Measurements from ENCODE around the gene CASKIN1.

Gene CASKIN1

GRCh38 chr16:2173916-2174315 lies 22.5 kb downstream of the CASKIN1 start:
- no peak for DNase-seq

DNA sequence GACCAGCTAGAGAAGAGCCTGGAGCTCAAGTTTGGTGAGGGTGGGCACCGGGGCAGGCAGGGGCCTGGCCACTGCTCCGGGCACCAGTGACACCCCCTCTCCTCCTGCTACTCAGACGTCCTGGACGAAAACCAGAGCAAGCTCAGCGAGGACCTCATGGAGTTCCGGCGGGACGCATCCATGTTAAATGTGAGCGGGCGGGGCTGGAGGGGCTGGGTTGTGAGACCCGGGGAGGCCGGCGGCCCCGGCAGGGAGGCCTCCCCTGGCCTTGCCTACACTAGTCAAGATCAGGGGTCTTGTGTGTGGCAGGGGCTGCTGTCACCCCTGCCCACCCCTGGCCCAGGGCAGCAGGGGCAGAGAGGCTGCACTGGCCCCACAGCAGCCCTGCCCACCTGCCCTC lies 23.0 kb downstream of the CASKIN1 start:
- DNase-seq, result no peak

GRCh38 chr16:2172688-2173335 lies 23.6 kb downstream of the CASKIN1 start:
- no peak for DNase-seq

DNA sequence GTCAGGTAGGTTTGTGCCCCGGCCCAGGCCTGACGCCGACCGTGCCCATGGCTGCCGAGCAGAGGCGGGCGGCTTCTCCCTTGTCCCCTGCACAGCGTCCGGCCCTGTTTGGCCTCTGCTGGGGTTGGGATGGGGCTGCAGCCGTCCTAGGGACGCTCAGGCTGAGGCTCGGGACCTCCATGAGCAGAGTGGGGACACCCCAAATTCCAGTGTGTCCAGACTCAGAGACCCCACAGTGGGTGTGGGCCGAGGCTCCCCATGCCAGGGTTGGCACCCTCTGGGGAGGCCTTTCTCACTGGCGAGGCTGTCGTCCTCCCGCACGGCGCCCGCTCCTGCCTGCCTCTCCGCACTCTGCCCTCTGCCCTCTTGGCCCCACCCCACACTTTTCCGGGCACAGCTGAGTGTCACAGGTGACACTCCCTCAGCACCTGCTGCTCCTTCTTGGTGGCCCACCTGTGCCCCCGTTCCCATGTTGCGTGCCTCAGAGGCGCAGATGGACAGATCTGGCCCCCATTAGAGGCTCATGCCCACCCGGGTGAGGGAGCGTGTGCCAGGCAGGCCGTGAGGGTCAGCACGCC lies 24.7 kb downstream of the CASKIN1 start:
- DNase-seq, result no peak

DNA sequence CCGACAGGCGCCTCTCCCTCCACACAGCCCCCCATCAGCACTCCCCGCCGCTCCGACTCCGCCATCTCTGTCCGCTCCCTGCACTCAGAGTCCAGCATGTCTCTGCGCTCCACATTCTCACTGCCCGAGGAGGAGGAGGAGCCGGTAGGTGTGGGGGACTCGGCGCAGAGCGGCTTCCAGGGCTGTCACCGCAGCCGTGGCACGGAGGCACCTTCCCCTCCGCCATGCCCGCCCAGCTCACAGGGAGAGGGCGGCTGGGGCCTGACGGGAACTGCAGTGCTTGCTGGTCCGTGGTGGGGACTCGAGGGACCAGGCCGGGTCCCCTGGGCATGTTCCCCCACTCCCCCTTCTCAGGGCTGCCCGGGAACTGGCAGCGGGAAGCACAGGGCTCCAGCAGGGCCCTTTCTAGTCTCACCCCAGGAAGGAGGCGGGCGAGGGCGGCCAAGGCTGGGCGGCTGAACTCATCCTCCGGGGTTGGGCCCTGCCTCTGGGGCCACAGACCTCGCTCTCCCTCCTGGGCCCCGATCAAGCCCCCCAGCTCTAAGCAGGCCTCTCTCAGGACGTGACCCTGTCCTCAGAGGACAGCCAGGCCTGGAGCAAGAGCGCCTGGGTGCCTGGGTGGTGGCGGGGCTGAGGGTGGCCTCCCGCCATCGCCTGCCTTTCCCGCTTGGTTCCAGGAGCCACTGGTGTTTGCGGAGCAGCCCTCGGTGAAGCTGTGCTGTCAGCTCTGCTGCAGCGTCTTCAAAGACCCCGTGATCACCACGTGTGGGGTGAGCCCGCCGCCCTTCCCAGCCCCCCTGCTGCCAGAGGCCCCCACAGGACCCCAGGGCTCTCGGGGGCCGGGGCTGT lies 25.6 kb downstream of the CASKIN1 start:
- no peak for DNase-seq

DNA sequence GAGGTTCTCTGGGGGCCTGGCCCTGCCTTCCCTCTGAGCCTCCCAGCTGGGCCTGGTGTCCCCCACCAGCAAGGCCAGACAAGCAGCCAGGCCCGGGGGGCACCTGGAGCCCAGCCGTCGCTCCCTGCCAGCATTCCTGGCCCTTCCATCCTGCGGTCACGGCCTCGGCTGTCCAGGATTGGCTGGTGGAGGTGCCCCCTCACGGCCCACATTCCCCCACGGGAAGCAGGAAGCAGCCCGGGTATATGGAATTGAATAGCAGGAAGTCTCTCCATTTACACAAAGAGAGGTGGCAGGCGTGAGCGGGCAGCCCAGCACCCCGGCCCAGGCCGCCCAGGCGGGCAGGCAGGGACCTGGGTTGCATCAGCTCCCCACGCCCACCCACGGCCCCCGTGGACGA lies 26.3 kb downstream of the CASKIN1 start:
- DNase-seq, result no peak

GRCh38 chr16:2167068-2167638 lies 29.3 kb downstream of the CASKIN1 start:
- no peak for DNase-seq

- DNase-seq, result no peak
These were observed 29.9 kb downstream of the CASKIN1 start for GRCh38 chr16:2166263-2167067.

DNA sequence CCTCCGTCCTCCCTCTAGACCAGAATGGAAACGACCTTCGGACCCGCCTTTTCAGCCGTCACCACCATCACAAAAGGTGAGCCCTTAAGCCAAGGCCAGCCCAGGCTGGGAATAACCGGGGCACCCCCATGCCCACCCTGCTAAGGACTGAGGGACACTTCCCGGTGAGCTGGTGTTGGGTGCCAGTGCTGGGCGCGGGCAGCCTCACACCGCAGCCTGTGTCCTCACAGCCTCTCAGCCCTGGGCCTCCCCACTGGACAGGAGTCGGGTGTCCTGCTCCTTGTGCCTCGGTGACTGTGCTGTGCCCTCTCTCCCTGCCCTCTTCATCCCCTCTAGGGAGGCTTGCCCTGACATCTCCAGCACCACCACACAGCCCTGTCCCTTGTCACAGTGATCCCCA lies 30.5 kb downstream of the CASKIN1 start:
- no peak for DNase-seq

DNA sequence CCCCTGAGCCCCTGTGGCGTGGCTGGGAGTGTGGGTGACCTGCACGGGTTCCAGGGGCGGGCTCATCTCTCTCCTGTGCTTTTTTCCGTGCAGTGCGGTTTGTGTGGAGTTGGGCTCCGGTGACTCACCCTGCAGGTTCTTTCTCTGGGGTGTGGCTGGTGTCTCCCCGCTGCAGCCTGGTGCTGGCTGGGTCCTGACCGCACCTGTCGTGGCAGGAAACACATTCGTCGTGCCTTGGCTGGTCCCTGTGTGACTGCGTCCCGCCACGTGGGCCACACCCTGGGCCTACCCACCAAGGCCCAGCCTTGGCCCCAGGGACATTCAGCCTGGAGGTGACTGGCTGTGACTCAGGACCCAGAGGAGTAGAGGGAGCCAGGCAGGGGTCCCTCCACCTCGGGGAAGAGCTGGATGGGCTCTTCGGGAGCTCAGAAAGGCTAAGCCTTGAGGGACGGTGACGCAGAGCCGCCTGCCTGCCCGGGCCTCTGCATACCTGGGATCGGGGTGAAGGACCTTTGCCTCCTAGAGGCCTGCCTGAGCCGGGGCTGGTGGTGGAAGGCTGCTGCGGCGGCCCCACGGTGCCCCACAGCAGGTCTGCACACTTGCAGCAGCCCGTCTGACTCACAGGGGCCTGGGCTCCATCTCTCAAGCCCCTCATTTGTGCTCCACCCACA lies 33.1 kb downstream of the CASKIN1 start:
- no peak for DNase-seq

DNA sequence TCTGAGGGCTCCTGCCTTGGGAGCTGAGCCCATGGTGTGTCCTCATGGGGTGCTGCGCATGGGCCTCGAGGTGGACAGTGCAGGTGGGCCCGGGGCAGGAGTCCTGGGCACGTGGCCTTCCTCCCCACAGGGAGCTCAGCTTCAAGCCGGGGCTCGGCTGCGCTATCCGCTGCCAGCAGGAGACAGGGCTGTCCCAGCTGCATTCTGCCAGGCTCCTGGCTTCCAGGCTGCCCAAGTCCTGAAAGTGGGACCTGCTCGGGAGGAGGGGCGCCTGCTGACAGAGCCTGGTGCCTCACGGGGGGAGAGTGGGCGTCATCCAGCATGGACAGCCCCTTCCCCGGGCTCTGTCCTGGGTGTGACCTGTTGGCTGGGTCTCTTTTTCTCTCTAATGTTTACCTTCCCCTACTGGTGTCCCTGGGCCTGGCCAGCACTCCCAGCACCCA lies 33.7 kb downstream of the CASKIN1 start:
- no peak for DNase-seq

DNA sequence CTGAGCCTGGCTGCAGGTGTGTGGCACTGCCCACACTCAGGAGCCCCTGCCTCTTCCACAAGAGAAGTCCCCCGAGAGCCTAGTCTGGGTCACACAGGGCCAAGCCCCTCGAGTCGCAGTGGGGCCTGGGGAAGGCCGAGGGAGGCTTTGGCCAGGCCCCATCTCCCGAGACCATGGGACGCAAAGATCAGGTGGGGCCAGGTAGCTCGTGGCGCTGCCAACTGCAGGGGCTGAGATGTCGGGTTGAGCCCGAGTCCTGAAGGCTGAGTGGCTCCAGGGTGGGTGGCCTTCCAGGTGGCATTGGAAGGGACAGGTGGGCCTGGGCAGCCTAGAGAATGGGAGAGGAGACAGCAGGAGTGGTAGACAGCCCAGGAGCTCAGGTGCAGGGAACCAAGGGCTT lies 34.5 kb downstream of the CASKIN1 start:
- DNase-seq, result no peak

DNA sequence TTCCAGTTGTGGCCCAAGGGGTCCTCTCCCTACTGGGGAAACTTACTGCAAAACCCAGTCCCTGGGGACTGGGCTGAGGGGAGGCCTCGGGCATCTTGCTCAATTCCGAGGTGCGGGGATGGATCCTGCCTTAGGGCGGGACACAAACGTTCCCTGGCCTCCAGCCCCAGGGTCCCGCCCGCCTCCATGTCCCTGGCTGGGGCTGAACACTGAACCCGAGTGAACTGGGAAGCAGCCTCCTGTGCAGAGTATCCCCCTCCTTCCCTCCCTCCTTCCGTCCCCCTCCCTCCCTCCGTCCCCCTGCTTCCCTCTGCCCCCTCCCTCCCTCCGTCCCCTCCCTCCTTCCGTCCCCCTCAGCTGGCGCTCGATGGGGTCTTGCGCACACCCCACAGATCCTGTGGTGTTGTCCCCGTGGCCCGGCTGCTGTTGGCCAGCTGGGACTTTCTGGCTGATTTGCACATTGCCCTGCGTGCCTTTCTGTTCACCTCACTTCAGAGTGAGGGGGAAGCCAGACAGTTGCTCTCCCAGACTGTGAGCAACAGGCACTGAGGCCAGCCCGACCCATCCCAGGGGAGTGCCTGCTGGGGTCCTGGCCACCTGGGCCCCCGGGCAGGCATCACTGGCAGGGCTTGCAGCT lies 35.4 kb downstream of the CASKIN1 start:
- DNase-seq, result no peak

DNA sequence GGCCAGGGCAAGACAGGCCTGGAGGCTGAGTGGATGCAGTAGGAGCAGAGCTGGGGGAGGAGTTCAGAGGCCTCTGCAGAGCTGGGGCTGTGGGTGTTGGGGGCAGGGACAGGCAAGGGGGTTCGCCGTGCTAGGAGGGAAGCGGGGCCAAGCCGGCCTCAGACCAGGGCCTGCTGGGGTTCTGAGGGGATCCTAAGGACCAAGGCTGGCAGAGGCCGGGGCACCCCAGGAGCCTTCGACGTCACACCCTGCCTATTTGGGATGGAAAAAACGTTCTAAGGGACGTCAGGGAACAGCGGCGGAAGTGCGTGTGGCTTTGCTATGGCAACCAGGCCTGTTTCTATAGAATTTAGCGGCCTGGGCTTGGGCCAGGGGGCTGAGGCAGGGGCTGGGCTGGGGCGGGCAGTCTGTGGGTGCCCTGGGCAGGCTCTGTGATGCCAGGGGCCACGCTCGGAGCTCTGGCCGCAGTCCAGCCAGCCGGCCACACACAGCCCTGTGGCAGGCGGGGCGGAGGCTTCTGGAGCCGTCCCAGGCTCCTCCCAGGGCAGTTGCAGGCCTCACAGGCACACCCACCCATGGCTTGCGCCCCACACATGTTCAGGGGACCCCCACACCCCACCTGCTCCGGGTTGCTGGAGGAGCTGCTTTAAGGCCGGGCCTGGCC lies 37.1 kb downstream of the CASKIN1 start:
- no peak for DNase-seq

DNA sequence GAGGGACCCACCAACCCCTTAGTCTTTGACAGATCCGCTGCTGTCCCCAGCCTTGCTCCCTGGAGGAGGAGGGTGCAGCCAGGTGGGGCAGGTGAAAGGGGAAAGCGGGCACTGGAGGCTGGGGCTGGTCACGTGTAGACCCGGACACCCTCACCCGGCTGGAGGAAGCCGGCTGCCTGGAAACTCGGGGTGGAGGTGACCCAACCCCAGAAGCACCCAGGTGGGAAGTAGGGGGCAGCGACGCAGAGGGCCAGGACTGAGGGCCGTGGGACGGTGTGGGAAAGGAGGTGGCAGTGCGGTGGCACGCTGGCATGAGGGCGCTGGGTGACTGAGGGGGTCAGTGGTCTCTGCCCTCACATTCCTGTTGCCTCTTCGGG lies 38.2 kb downstream of the CASKIN1 start:
- DNase-seq, result no peak

DNA sequence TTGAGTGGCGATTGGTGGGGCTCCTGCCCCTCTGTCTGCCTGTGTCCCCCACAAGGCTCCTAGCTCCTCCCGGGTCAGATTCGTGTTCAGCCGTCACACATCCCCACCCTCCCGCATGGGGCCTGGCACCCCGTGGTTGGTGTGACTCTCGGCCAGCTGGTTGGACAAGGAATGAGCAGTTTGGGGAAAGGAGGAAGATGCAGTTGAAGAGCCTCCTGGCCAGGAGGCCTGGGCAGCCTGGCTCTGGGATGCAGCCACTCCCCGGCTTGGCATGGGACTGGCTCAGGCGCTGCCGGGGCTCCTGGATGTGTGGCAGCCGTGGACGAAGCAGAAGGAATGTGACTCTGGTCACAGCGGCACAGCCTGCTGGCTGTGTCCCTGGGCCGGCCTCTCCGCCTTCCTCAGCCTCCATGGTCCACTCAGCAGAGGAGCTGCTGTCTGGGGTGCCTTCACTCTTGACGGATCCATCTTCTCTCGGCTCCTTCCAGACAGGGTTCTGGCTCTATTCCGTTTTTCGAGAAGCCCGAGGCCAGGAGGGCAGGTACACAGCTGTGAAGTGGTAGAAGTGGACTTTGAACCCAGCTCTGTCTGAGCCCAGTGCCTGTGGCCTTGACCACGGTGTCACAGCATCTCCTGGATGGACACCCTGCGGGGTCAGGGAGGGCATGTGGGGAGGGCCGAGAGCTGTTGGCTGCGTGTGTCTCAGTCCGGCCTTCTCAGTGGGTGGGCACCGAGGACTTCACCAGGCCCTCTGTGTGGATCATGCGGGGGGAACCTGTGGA lies 38.7 kb downstream of the CASKIN1 start:
- DNase-seq, result no peak

DNA sequence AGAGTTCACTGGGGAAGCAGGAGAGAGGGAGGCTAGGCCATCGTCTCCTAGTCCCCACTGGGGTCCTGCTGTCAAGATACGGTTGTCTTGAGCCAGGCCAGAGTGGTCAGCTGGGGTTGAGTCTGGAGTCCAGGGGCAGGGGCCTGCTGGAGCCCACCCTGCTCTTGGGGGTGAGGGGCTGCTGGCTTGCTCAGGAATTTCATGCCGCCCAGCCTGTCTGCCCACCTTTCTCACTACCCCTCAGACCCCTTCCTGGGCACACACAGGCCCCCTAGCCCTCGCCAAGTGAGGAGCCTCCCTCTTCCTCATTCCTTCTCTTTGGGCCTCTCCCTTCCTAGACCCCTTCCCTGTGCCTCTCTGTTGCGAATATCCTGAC lies 39.6 kb downstream of the CASKIN1 start:
- no peak for DNase-seq

DNA sequence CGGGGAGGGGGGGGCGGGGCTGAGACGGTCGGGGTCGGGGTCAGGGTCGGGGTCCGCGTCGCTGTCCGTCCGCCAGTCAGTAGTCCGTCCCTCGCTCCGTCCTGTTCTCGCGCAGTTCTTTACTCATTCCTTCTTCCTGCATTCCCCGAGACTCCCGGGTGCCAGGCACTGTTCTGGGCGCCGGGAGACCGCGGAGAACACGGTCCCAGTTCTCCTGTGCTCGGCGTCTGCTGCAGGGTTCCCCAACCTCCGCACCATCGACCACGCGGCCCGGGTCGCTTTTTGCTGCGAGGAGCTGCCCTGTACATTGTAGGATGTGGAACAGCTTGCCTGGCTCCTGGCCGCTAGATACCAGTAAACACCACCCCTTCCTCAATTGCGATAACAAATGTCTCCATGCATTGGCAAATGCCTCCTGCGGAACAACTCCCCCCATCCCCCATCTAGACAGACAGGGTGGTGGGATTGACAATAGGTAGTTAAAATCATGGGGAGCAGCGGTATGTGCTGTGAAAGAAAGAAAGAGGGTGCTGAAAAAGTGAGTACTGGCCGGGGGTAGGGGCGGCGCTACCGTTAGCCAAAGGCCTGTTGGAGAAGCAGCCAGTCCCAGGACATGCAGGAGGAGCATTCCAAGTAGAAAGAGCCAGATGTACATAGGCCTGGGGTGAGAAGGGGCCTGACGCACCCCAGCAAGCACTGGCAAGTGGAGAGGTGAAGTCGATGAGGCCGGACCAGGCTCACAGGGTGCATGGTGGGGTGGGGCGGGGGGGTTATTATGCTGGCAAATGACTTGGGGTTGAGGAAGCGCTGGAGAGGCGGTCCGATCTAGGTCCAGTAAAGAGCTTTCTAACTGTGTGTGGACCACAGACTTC lies 40.2 kb downstream of the CASKIN1 start:
- no peak for DNase-seq

Data from NCI-H774 (cell line).